HG03097 (cell line): ENCODE data around the gene SLC35B1.
"Not testable (repeated sequence)": the region's sequence is repeated elsewhere in the genome, so short reads cannot be mapped to it uniquely, and the experiment has no call there.

Experiments
- ATAC-seq: cut with Tn5 transposase; IDR thresholded peaks from one replicate; pipeline ENCODE4 v1.9.1; 2021; ENCODE audit not compliant: unreplicated experiment, low FRiP score

SLC35B1 gene

GRCh38 chr17:49734515-49735490, 27.0 kb upstream of the SLC35B1 start:
- ATAC-seq, result no peak

- no peak for ATAC-seq
Observed at GRCh38 chr17:49731435-49731831, 23.7 kb upstream of the SLC35B1 start.

- ATAC-seq, result no peak
Observed at GRCh38 chr17:49730785-49731434, 23.1 kb upstream of the SLC35B1 start.

GRCh38 chr17:49730078-49730784, 22.5 kb upstream of the SLC35B1 start:
- ATAC-seq, result no peak

- ATAC-seq, result no peak
Observed at GRCh38 chr17:49729069-49729468, 21.3 kb upstream of the SLC35B1 start.

- no peak for ATAC-seq
Observed at GRCh38 chr17:49728425-49728824, 20.7 kb upstream of the SLC35B1 start.

GRCh38 chr17:49727380-49727779, 19.6 kb upstream of the SLC35B1 start:
- ATAC-seq, result no peak

- ATAC-seq, result no peak
Observed at GRCh38 chr17:49725452-49726130, 17.8 kb upstream of the SLC35B1 start.

- ATAC-seq, result not testable (repeated sequence)
Observed at GRCh38 chr17:49724552-49724951, 16.8 kb upstream of the SLC35B1 start.

GRCh38 chr17:49723423-49723822, 15.7 kb upstream of the SLC35B1 start:
- ATAC-seq, result no peak

- ATAC-seq, result no peak
Observed at GRCh38 chr17:49722066-49722465, 14.3 kb upstream of the SLC35B1 start.

GRCh38 chr17:49717371-49717861, 9.7 kb upstream of the SLC35B1 start:
- ATAC-seq, result no peak

GRCh38 chr17:49716668-49717364, 9.1 kb upstream of the SLC35B1 start:
- no peak for ATAC-seq

- ATAC-seq, result no peak
Observed at GRCh38 chr17:49715717-49716279, 8.0 kb upstream of the SLC35B1 start.

GRCh38 chr17:49715216-49715615, 7.5 kb upstream of the SLC35B1 start:
- no peak for ATAC-seq

GRCh38 chr17:49708515-49709183, 885 bp upstream of the SLC35B1 start:
- no peak for ATAC-seq

- ATAC-seq, result no peak
Observed at GRCh38 chr17:49707246-49707607, 537 bp downstream of the SLC35B1 start.

GRCh38 chr17:49705254-49705653, 2.5 kb downstream of the SLC35B1 start:
- ATAC-seq, result no peak
